SIG-M5 treated with dmso at 0.1 percent for 504 hours (cell line): ENCODE results near the gene NARS2.
"Not testable (repeated sequence)": the region's sequence is repeated elsewhere in the genome, so short reads cannot be mapped to it uniquely, and the experiment has no call there.

Experiments
- DNase-seq: peaks from one replicate; lab custom pipeline; 2025; ENCODE audit not compliant: unreplicated experiment; lab: John Stamatoyannopoulos, UW

Gene NARS2

GRCh38 chr11:78493413-78493975, 81.2 kb downstream of the NARS2 start:
- no peak for DNase-seq

GRCh38 chr11:78492973-78493372, 81.7 kb downstream of the NARS2 start:
- DNase-seq = no peak

- DNase-seq = no peak
These were observed 85.5 kb downstream of the NARS2 start for GRCh38 chr11:78489184-78489583.

GRCh38 chr11:78478536-78478935, 96.1 kb downstream of the NARS2 start:
- DNase-seq = no peak

- DNase-seq = no peak
These were observed 98.6 kb downstream of the NARS2 start for GRCh38 chr11:78476066-78476465.

GRCh38 chr11:78474451-78474850, 100.2 kb downstream of the NARS2 start:
- DNase-seq = peak; percentile 36

- no peak for DNase-seq
These were observed 101.8 kb downstream of the NARS2 start for GRCh38 chr11:78472905-78473304.

GRCh38 chr11:78472382-78472781, 102.3 kb downstream of the NARS2 start:
- DNase-seq = no peak

- no peak for DNase-seq
These were observed 103.7 kb downstream of the NARS2 start for GRCh38 chr11:78470861-78471442.

- DNase-seq = no peak
These were observed 104.8 kb downstream of the NARS2 start for GRCh38 chr11:78469896-78470295.

- no peak for DNase-seq
These were observed 106.7 kb downstream of the NARS2 start for GRCh38 chr11:78467931-78468330.

GRCh38 chr11:78467370-78467769, 107.3 kb downstream of the NARS2 start:
- no peak for DNase-seq

- DNase-seq = peak; percentile 13
These were observed 109.3 kb downstream of the NARS2 start for GRCh38 chr11:78465169-78465942.

- not testable (repeated sequence) for DNase-seq
These were observed 109.9 kb downstream of the NARS2 start for GRCh38 chr11:78464787-78465168.

GRCh38 chr11:78460471-78460870, 114.2 kb downstream of the NARS2 start:
- DNase-seq = no peak

- DNase-seq = no peak
These were observed 114.9 kb downstream of the NARS2 start for GRCh38 chr11:78459738-78460137.

- DNase-seq = no peak
These were observed 117.2 kb downstream of the NARS2 start for GRCh38 chr11:78457448-78457847.

- no peak for DNase-seq
These were observed 121.3 kb downstream of the NARS2 start for GRCh38 chr11:78453140-78453935.

- DNase-seq = no peak
These were observed 123.1 kb downstream of the NARS2 start for GRCh38 chr11:78451371-78452150.

GRCh38 chr11:78450866-78451265, 123.8 kb downstream of the NARS2 start:
- no peak for DNase-seq

- DNase-seq = no peak
These were observed 124.8 kb downstream of the NARS2 start for GRCh38 chr11:78449866-78450265.
